HG02973 (cell line): ENCODE results near the gene FHIT.

ENCODE experiments used
- ATAC-seq: cut with Tn5 transposase; IDR thresholded peaks from one replicate; pipeline ENCODE4 v1.9.1; 2021; ENCODE audit warnings: moderate library complexity; ENCODE audit not compliant: unreplicated experiment

The FHIT gene

GRCh38 chr3:60313231-60313798 lies 937.9 kb downstream of the FHIT start:
- ATAC-seq, result no peak

- ATAC-seq, result no peak
Observed at GRCh38 chr3:60309539-60310268, 941.5 kb downstream of the FHIT start.

- ATAC-seq, result no peak
Observed at GRCh38 chr3:60308808-60309207, 942.4 kb downstream of the FHIT start.

- ATAC-seq, result no peak
Observed at GRCh38 chr3:60307562-60308199, 943.6 kb downstream of the FHIT start.

GRCh38 chr3:60304112-60304511 lies 947.1 kb downstream of the FHIT start:
- ATAC-seq, result no peak

GRCh38 chr3:60303160-60303559 lies 948.1 kb downstream of the FHIT start:
- no peak for ATAC-seq

GRCh38 chr3:60301142-60301541 lies 950.1 kb downstream of the FHIT start:
- no peak for ATAC-seq

GRCh38 chr3:60298141-60298540 lies 953.1 kb downstream of the FHIT start:
- ATAC-seq, result no peak

GRCh38 chr3:60294181-60294580 lies 957.1 kb downstream of the FHIT start:
- no peak for ATAC-seq

GRCh38 chr3:60291115-60291514 lies 960.1 kb downstream of the FHIT start:
- ATAC-seq, result no peak

- ATAC-seq, result no peak
Observed at GRCh38 chr3:60290122-60290492, 961.1 kb downstream of the FHIT start.

- ATAC-seq, result no peak
Observed at GRCh38 chr3:60289341-60290121, 961.7 kb downstream of the FHIT start.

GRCh38 chr3:60282866-60283265 lies 968.4 kb downstream of the FHIT start:
- no peak for ATAC-seq

- ATAC-seq, result no peak
Observed at GRCh38 chr3:60281970-60282369, 969.3 kb downstream of the FHIT start.

- no peak for ATAC-seq
Observed at GRCh38 chr3:60277361-60277800, 973.9 kb downstream of the FHIT start.

GRCh38 chr3:60276615-60277014 lies 974.6 kb downstream of the FHIT start:
- no peak for ATAC-seq

GRCh38 chr3:60274646-60275045 lies 976.6 kb downstream of the FHIT start:
- no peak for ATAC-seq

- no peak for ATAC-seq
Observed at GRCh38 chr3:60274098-60274497, 977.2 kb downstream of the FHIT start.

- no peak for ATAC-seq
Observed at GRCh38 chr3:60269829-60270266, 981.4 kb downstream of the FHIT start.

- no peak for ATAC-seq
Observed at GRCh38 chr3:60269377-60269776, 981.9 kb downstream of the FHIT start.

GRCh38 chr3:60268123-60268522 lies 983.1 kb downstream of the FHIT start:
- no peak for ATAC-seq
